HEK293 (cell line): ENCODE measurements around the gene POLR2L.

Experiments
- BCL11A ChIP-seq: fragments of 450-650 bp; formaldehyde crosslinking; IDR thresholded peaks from 2 replicates; pipeline ENCODE4 v1.5.1; 2016; ENCODE audit warnings: low read depth, missing biosample characterization, missing genetic modification characterization
- BCL11B ChIP-seq: fragments of 450-650 bp; formaldehyde crosslinking; IDR thresholded peaks from 2 replicates; pipeline ENCODE4 v1.5.1; 2016; ENCODE audit warnings: low read depth, missing biosample characterization, missing genetic modification characterization
- GFI1B ChIP-seq: fragments of 450-650 bp; formaldehyde crosslinking; IDR thresholded peaks from 2 replicates; pipeline ENCODE4 v1.5.1; 2016; ENCODE audit warnings: missing biosample characterization, missing genetic modification characterization
- KLF9 ChIP-seq: fragments of 450-650 bp; formaldehyde crosslinking; IDR thresholded peaks from 2 replicates; pipeline ENCODE4 v1.5.1; 2016; ENCODE audit warnings: missing biosample characterization, missing genetic modification characterization, low read depth
- MZF1 ChIP-seq: fragments of 450-650 bp; formaldehyde crosslinking; IDR thresholded peaks from 2 replicates; pipeline ENCODE4 v1.5.1; 2017; ENCODE audit warnings: missing biosample characterization, missing genetic modification characterization, borderline replicate concordance
- PRDM1 ChIP-seq: fragments of 450-650 bp; formaldehyde crosslinking; IDR thresholded peaks from 2 replicates; pipeline ENCODE4; 2016; ENCODE audit warnings: missing biosample characterization, missing genetic modification characterization
- PRDM2 ChIP-seq: fragments of 450-650 bp; formaldehyde crosslinking; IDR thresholded peaks from 2 replicates; pipeline ENCODE4 v1.5.1; 2016; ENCODE audit warnings: missing biosample characterization, missing genetic modification characterization, borderline replicate concordance
- RBAK ChIP-seq: fragments of 450-650 bp; formaldehyde crosslinking; IDR thresholded peaks from 2 replicates; pipeline ENCODE4 v1.5.1; 2016; ENCODE audit warnings: missing biosample characterization, missing genetic modification characterization
- SCRT2 ChIP-seq: fragments of 450-650 bp; formaldehyde crosslinking; IDR thresholded peaks from 2 replicates; pipeline ENCODE4 v1.5.1; 2016; ENCODE audit warnings: missing biosample characterization, missing genetic modification characterization
- TSHZ1 ChIP-seq: fragments of 450-650 bp; formaldehyde crosslinking; IDR thresholded peaks from 2 replicates; pipeline ENCODE4 v1.5.1; 2016; ENCODE audit warnings: missing biosample characterization, missing genetic modification characterization, borderline replicate concordance
- ZBTB26 ChIP-seq: fragments of 450-650 bp; formaldehyde crosslinking; optimal IDR thresholded peaks from 2 replicates; pipeline ENCODE3; 2016; ENCODE audit warnings: missing biosample characterization, mild to moderate bottlenecking, missing genetic modification characterization
- ZNF132 ChIP-seq: fragments of 450-650 bp; formaldehyde crosslinking; IDR thresholded peaks from 2 replicates; pipeline ENCODE4 v1.5.1; 2017; ENCODE audit warnings: missing biosample characterization, missing genetic modification characterization, borderline replicate concordance
- ZNF175 ChIP-seq: fragments of 450-650 bp; formaldehyde crosslinking; IDR thresholded peaks from 2 replicates; pipeline ENCODE4 v1.5.1; 2016; ENCODE audit warnings: missing biosample characterization, missing genetic modification characterization
- ZNF223 ChIP-seq: fragments of 450-650 bp; formaldehyde crosslinking; IDR thresholded peaks from 2 replicates; pipeline ENCODE4 v1.5.1; 2016; ENCODE audit warnings: missing biosample characterization, missing genetic modification characterization
- ZNF266 ChIP-seq: fragments of 450-650 bp; formaldehyde crosslinking; IDR thresholded peaks from 2 replicates; pipeline ENCODE4 v1.5.1; 2016; ENCODE audit warnings: missing biosample characterization, missing genetic modification characterization, low read depth
- ZNF324 ChIP-seq: fragments of 450-650 bp; formaldehyde crosslinking; IDR thresholded peaks from 2 replicates; pipeline ENCODE4 v1.5.1; 2016; ENCODE audit warnings: missing biosample characterization, missing genetic modification characterization
- ZNF341 ChIP-seq: fragments of 450-650 bp; formaldehyde crosslinking; IDR thresholded peaks from 2 replicates; pipeline ENCODE4; 2016; ENCODE audit warnings: low read depth, missing biosample characterization, missing genetic modification characterization
- ZNF404 ChIP-seq: fragments of 450-650 bp; formaldehyde crosslinking; IDR thresholded peaks from 2 replicates; pipeline ENCODE4 v1.5.1; 2017; ENCODE audit warnings: missing biosample characterization, missing genetic modification characterization
- ZNF449 ChIP-seq: fragments of 450-650 bp; formaldehyde crosslinking; IDR thresholded peaks from 2 replicates; pipeline ENCODE4 v1.5.1; 2017; ENCODE audit warnings: missing biosample characterization, mild to moderate bottlenecking, missing genetic modification characterization, moderate library complexity
- ZNF514 ChIP-seq: fragments of 450-650 bp; formaldehyde crosslinking; IDR thresholded peaks from 2 replicates; pipeline ENCODE4 v1.5.1; 2016; ENCODE audit warnings: missing biosample characterization, missing genetic modification characterization
- ZNF600 ChIP-seq: fragments of 450-650 bp; formaldehyde crosslinking; IDR thresholded peaks from 2 replicates; pipeline ENCODE4 v1.5.1; 2016; ENCODE audit warnings: missing biosample characterization, missing genetic modification characterization
- ZNF610 ChIP-seq: fragments of 450-650 bp; formaldehyde crosslinking; IDR thresholded peaks from 2 replicates; pipeline ENCODE4 v1.5.1; 2016; ENCODE audit warnings: missing biosample characterization, missing genetic modification characterization, borderline replicate concordance
- ZNF664 ChIP-seq: fragments of 450-650 bp; formaldehyde crosslinking; IDR thresholded peaks from 2 replicates; pipeline ENCODE4 v1.5.1; 2016; ENCODE audit warnings: missing biosample characterization, missing genetic modification characterization
- ZNF670 ChIP-seq: fragments of 450-650 bp; formaldehyde crosslinking; IDR thresholded peaks from 2 replicates; pipeline ENCODE4 v1.5.1; 2016; ENCODE audit warnings: missing biosample characterization, missing genetic modification characterization, low read depth
- ZNF704 ChIP-seq: fragments of 450-650 bp; formaldehyde crosslinking; IDR thresholded peaks from 2 replicates; pipeline ENCODE4 v1.5.1; 2016; ENCODE audit warnings: missing biosample characterization, missing genetic modification characterization
- ZNF707 ChIP-seq: fragments of 450-650 bp; formaldehyde crosslinking; IDR thresholded peaks from 2 replicates; pipeline ENCODE4 v1.5.1; 2016; ENCODE audit warnings: missing biosample characterization, missing genetic modification characterization
- ZNF837 ChIP-seq: fragments of 450-650 bp; formaldehyde crosslinking; IDR thresholded peaks from 2 replicates; pipeline ENCODE4 v1.5.1; 2016; ENCODE audit warnings: missing biosample characterization, missing genetic modification characterization

The POLR2L gene

GRCh38 chr11:809287-810039 is 32.9 kb downstream of the POLR2L start, which contains the start of gene RPLP2 (continued):
- TF ChIP-seq ZNF704 (no peak), ZNF610 (tag by site-specific recombination) (peak; percentile 56; the same call in 1 of the 2 replicates), ZNF670 (no peak), ZNF324 (tag by site-specific recombination) (peak; percentile 85; the same call in 1 of the 2 replicates), ZNF707 (tag by site-specific recombination) (no peak), KLF9 (peak; percentile 34), ZNF132 (tag by site-specific recombination) (no peak), ZNF837 (no peak), PRDM2 (tag by site-specific recombination) (no peak), ZNF664 (tag by site-specific recombination) (no peak), ZNF449 (tag by site-specific recombination) (0 out of 2 replicates have a peak, but pooled peaks have one; percentile 22), BCL11B (tag by site-specific recombination) (no peak), ZNF600 (tag by site-specific recombination) (no peak), ZNF175 (no peak), GFI1B (no peak), ZNF404 (tag by site-specific recombination) (no peak), RBAK (tag by site-specific recombination) (no peak), ZNF223 (tag by site-specific recombination) (no peak), TSHZ1 (tag by site-specific recombination) (no peak), ZNF266 (tag by site-specific recombination) (no peak), MZF1 (tag by site-specific recombination) (no peak), PRDM1 (tag by site-specific recombination) (no peak), ZNF341 (tag by site-specific recombination) (peak; percentile 62), ZNF514 (no peak), BCL11A (tag by site-specific recombination) (no peak), ZBTB26 (tag by site-specific recombination) (peak; percentile 86), SCRT2 (no peak)
